NB4 (cell line): ENCODE results near the gene GFER.

Experiments
- DNase-seq: peaks from one replicate; pipeline ENCODE4 v3.0.0; 2010; ENCODE audit warnings: low read depth
- H3K4me3 ChIP-seq: one replicate; pipeline ENCODE4 v1.5.1; 2011; ENCODE audit warnings: mild to moderate bottlenecking, low read depth, low read length, moderate library complexity
- MAX ChIP-seq: IDR thresholded peaks from 2 replicates; pipeline ENCODE4 v1.6.1; 2011; ENCODE audit warnings: low read depth, low read length
- MYC ChIP-seq: IDR thresholded peaks from 2 replicates; pipeline ENCODE4 v1.6.1; 2011; ENCODE audit warnings: low read depth, low read length
- POLR2A ChIP-seq: IDR thresholded peaks from 2 replicates; pipeline ENCODE4 v1.6.1; 2011; ENCODE audit warnings: mild to moderate bottlenecking; ENCODE audit not compliant: insufficient read length; ENCODE audit errors: extremely low read depth
- TF ChIP-seq, protein P1 (sequence below): IDR thresholded peaks from one replicate; pipeline ENCODE4 v1.5.1; 2012; ENCODE audit warnings: low read depth, low read length

The GFER gene

DNA sequence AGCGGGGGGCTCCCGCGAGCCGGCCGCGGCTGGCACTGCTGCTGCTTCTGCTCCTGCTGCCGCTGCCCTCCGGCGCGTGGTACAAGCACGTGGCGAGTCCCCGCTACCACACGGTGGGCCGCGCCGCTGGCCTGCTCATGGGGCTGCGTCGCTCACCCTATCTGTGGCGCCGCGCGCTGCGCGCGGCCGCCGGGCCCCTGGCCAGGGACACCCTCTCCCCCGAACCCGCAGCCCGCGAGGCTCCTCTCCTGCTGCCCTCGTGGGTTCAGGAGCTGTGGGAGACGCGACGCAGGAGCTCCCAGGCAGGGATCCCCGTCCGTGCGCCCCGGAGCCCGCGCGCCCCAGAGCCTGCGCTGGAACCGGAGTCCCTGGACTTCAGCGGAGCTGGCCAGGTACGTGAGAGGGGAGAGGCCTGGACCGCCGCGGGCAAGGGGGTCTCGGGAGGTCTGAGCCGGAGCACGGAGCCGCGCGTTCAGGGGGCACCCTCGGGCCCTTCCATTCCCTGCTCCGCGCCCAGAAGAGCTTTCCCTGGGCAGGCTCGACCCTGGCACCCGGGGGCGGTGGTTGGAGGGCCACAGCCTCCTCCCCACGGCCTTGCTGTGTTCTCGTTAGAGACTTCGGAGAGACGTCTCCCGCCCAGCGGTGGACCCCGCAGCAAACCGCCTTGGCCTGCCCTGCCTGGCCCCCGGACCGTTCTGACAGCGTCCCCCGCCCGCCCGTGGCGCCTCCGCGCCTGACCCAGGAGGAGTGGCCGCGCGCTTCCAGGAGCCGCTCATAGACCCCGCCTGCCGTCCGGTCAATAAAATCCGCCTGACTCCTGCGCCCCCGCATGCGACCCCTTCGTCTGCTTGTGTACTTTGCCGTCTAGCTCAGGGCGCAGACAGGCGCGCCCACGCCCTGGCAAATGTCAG lies 36.2 kb downstream of the GFER start:
- DNase-seq, result no peak
- no peak overlapping the region for H3K4me3 ChIP-seq

DNA sequence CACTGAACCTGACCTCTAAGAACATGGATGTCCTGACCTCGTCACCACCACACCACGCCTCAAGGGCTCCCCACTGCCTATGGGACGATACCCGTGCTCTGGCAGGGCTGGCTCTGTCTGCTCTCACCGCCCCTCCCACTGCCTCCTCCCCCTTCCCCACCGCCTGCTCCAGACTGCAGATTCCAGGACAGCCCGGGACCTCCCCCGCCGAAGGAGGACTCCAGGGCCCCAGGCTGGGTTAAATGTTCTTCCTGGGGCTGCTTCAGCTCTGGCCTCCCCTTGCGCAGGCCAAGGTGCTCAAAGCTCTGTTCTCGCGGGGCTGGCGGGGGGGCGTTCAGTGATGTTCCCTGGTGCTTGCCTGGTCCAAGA lies 38.7 kb downstream of the GFER start:
- TF ChIP-seq MAX (no peak), MYC (no peak), POLR2A (no peak)
- TF ChIP-seq, protein P1, sequence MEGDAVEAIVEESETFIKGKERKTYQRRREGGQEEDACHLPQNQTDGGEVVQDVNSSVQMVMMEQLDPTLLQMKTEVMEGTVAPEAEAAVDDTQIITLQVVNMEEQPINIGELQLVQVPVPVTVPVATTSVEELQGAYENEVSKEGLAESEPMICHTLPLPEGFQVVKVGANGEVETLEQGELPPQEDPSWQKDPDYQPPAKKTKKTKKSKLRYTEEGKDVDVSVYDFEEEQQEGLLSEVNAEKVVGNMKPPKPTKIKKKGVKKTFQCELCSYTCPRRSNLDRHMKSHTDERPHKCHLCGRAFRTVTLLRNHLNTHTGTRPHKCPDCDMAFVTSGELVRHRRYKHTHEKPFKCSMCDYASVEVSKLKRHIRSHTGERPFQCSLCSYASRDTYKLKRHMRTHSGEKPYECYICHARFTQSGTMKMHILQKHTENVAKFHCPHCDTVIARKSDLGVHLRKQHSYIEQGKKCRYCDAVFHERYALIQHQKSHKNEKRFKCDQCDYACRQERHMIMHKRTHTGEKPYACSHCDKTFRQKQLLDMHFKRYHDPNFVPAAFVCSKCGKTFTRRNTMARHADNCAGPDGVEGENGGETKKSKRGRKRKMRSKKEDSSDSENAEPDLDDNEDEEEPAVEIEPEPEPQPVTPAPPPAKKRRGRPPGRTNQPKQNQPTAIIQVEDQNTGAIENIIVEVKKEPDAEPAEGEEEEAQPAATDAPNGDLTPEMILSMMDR, result no peak
- DNase-seq, result no peak
- no peak overlapping the region for H3K4me3 ChIP-seq

More for the DNA sequence above, 36.2 kb downstream of the GFER start:
- TF ChIP-seq POLR2A (no peak), MYC (no peak), MAX (no peak)
- TF ChIP-seq, protein P1, result no peak

DNA sequence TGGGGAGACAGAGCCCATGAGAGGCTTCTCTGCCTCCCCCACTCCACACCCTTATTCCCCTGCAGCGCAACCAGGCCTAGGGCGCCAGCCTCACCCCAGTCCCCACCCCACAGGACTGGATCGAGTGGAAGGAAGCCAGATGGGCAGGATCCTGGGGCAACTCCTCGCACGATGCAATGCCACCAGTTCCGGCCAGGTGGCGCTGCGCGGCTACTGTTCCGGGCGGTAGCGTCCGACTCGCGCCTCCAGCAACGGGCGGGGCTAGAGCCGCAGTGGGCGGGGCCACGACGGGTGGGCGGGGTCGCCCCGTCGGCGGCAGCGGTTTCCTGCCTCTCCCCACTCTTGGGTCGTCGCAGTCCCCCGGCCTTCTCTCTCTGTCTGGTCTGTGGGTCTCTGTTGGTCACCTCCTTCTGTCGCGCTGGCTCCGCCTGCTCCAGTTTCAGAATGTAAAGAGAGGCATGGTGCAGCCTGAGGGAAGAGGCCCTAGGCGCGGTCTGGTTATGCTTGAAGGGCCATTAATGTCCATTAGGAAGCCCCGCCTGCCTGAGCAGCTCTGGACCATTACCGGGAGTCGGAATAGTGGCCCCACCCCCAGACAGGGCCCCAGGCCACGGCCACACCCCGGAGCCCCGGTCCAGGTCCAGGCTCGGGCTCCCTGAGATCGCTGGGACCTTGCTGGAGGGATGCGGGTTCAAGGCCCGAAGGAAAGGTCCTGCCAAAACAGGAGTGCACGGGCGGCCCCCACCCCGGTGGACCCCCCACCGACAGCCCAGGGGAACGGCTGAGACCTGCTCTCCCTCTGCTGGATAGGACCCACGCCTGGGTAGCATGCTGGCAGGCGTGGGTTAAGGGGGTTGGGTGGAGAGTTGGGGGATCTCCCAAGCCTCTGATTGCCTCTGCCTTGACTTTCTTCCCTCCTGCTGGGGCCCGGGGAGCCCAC lies 39.4 kb downstream of the GFER start:
- H3K4me3 ChIP-seq, result no peak overlapping the region
- TF ChIP-seq MYC, result peak; percentile 63; the same call in 1 of the 2 replicates
- peak; percentile 69 for TF ChIP-seq POLR2A
- peak; percentile 74 for TF ChIP-seq MAX
- TF ChIP-seq, protein P1, result peak; percentile 75
- DNase-seq, result peak; percentile 87

DNA sequence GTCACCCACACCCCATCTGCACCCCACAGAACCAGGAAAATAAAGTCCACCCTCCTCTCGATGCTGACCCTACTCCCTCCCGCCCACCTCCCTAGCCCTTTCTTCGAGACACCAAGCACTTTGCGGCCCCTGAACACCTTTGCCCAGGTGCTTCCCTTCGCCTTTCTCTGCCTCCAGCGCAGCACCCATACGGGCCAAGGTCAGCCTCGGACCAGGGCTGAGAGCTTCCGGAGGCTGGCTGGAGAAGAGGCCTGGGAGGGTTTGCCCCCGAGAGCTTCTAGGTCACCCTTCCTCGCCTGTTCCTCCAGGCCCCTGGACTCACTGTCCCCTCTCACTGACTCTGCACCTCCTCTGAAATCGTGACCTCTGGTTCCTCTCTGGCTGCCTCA lies 40.0 kb downstream of the GFER start:
- DNase-seq, result no peak
- no peak overlapping the region for H3K4me3 ChIP-seq
- TF ChIP-seq MYC, result no peak
- TF ChIP-seq POLR2A, result no peak
- TF ChIP-seq, protein P1, result no peak
- no peak for TF ChIP-seq MAX

DNA sequence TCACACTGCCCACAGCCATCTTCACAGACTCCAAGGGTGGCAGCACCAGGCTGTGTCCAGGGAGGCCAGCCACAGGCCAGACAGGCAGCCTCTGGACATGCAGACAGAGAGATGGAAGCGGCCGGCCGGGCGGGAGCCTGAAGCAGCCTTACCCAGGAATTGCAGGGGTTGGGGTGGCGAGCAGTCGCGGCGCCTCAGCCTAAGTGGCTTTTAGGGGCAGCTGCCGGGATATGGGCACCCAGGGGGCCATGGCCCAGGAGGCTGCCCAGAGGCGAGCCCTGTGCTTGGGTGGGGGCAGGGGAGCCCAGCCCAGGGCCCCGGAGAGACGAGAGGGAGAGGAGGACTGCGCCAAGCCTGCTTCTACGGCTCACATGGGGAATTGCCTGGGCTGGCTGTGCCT lies 41.3 kb downstream of the GFER start:
- H3K4me3 ChIP-seq, result no peak overlapping the region
- TF ChIP-seq, protein P1, result no peak
- TF ChIP-seq MYC (no peak), POLR2A (no peak), MAX (no peak)
- no peak for DNase-seq
